Liver (tissue), 9 donors: Measurements from ENCODE around the gene KIF11. TPM values are rescaled to one million over a fixed set of nuclear protein-coding genes. Genes with fewer than 3 reads are reported as not detected.
"Not testable (repeated sequence)": the region's sequence is repeated elsewhere in the genome, so short reads cannot be mapped to it uniquely, and the experiment has no call there.

Source experiments
- DNase-seq: peaks from one replicate; pipeline ENCODE4 v3.0.0-alpha.2; 2017; ENCODE audit warnings: low spot score
- H3K27ac ChIP-seq, 2 donors: one replicate each; pipeline ENCODE4 v1.7.0; 2013; ENCODE audit warnings: inconsistent platforms in 2 of 2, low read length in 2 of 2, control low read depth in 1 of 2, low read depth in 1 of 2, mild to moderate bottlenecking in 1 of 2
- H3K27me3 ChIP-seq, 4 donors: one replicate each; pipeline versions ENCODE4 v1.6.1 to v1.7.0; 2013; ENCODE audit warnings: low read length in 3 of 4, inconsistent platforms in 1 of 4, mild to moderate bottlenecking in 1 of 4, moderate library complexity in 1 of 4; ENCODE audit not compliant: control insufficient read depth in 4 of 4, insufficient read depth in 4 of 4
- H3K36me3 ChIP-seq, 4 donors: one replicate each; pipeline versions ENCODE4 v1.6.1 to v1.7.0; 2013; ENCODE audit warnings: low read length in 3 of 4, mild to moderate bottlenecking in 3 of 4, low read depth in 1 of 4, moderate library complexity in 1 of 4; ENCODE audit not compliant: control insufficient read depth in 4 of 4, insufficient read depth in 3 of 4
- H3K4me1 ChIP-seq, 4 donors: one replicate each; pipeline versions ENCODE4 v1.6.1 to v1.7.0; 2013; ENCODE audit warnings: low read length in 3 of 4, mild to moderate bottlenecking in 3 of 4, moderate library complexity in 1 of 4; ENCODE audit not compliant: control insufficient read depth in 4 of 4, insufficient read depth in 4 of 4
- H3K4me3 ChIP-seq, 3 donors: one replicate each; pipeline versions ENCODE4 v1.6.1 to v1.7.0; 2013; ENCODE audit warnings: low read length in 3 of 3, control low read depth in 1 of 3, low read depth in 1 of 3, mild to moderate bottlenecking in 1 of 3
- H3K9ac ChIP-seq, 2 donors: one replicate each; pipeline ENCODE4 v1.7.0; 2013; ENCODE audit warnings: low read length in 2 of 2, mild to moderate bottlenecking in 2 of 2, moderate library complexity in 2 of 2, control low read depth in 1 of 2, low read depth in 1 of 2
- H3K9me3 ChIP-seq, 4 donors: one replicate each; pipeline versions ENCODE4 v1.6.1 to v1.7.0; 2013; ENCODE audit warnings: low read length in 3 of 4; ENCODE audit not compliant: control insufficient read depth in 4 of 4
- ATF3 ChIP-seq: IDR thresholded peaks from 2 replicates; pipeline ENCODE4 v1.6.1; 2016; ENCODE audit warnings: antibody characterized with exemption
- EGR1 ChIP-seq, 2 donors: IDR thresholded peaks; 2 replicates each; pipeline ENCODE4 v1.6.1; 2016 to 2018; ENCODE audit warnings: antibody characterized with exemption in 2 of 2, low read depth in 2 of 2
- FOXA1 ChIP-seq: IDR thresholded peaks from 2 replicates; pipeline ENCODE4 v1.6.1; 2016; ENCODE audit warnings: antibody characterized with exemption
- FOXA2 ChIP-seq: IDR thresholded peaks from 2 replicates; pipeline ENCODE4 v1.6.1; 2016; ENCODE audit warnings: antibody characterized with exemption
- GABPA ChIP-seq, 2 donors: IDR thresholded peaks in 1 of 2; conservative IDR thresholded peaks in 1 of 2; 2 replicates each; pipeline ENCODE4 v1.6.1; 2016; ENCODE audit warnings: antibody characterized with exemption in 2 of 2, mild to moderate bottlenecking in 1 of 2, moderate library complexity in 1 of 2
- HNF4A ChIP-seq, 2 donors: conservative IDR thresholded peaks; 2 replicates each; pipeline ENCODE4 v1.6.1; 2016; ENCODE audit warnings: antibody characterized with exemption in 2 of 2, mild to moderate bottlenecking in 2 of 2
- JUND ChIP-seq, 2 donors: IDR thresholded peaks; 2 replicates each; pipeline ENCODE4 v1.6.1; 2016; ENCODE audit warnings: antibody characterized with exemption in 2 of 2
- NR2F2 ChIP-seq: IDR thresholded peaks from 2 replicates; pipeline ENCODE4 v1.6.1; 2016; ENCODE audit warnings: antibody characterized with exemption
- RAD21 ChIP-seq, 2 donors: IDR thresholded peaks; 2 replicates each; pipeline ENCODE4 v1.6.1; 2016; ENCODE audit warnings: antibody characterized with exemption in 2 of 2, mild to moderate bottlenecking in 2 of 2
- RXRA ChIP-seq, 2 donors: IDR thresholded peaks; 2 replicates each; pipeline ENCODE4 v1.6.1; 2017 to 2018; ENCODE audit warnings: antibody characterized with exemption in 2 of 2, mild to moderate bottlenecking in 1 of 2
- SP1 ChIP-seq: IDR thresholded peaks from 2 replicates; pipeline ENCODE4 v1.6.1; 2018; ENCODE audit warnings: antibody characterized with exemption, mild to moderate bottlenecking
- TAF1 ChIP-seq: conservative IDR thresholded peaks from 2 replicates; pipeline ENCODE4 v1.6.1; 2016; ENCODE audit warnings: antibody characterized with exemption, mild to moderate bottlenecking
- YY1 ChIP-seq: IDR thresholded peaks from 2 replicates; pipeline ENCODE4 v1.6.1; 2016; ENCODE audit warnings: antibody characterized with exemption, mild to moderate bottlenecking
- ZBTB33 ChIP-seq: IDR thresholded peaks from 2 replicates; pipeline ENCODE4 v1.6.1; 2016; ENCODE audit warnings: antibody characterized with exemption
- WGBS: extraction: QIAGEN DNeasy Blood & Tissue Kit; methylation state at CpG from one replicate; pipeline ENCODE4 v1.1.7; 2013; 5-methylcytosine and 5-hydroxymethylcytosine counted together
- polyA plus RNA-seq, 2 donors: library from polyadenylated mRNA; stranded (reverse) in 1 of 2; unstranded in 1 of 2; fragments of 200-250 nt in 1 of 2; fragments of >200 nt in 1 of 2; fragmentation: Nextera tagmentation in 1 of 2; extraction: Ambion mirVana in 1 of 2; gene quantifications; one replicate each; pipeline versions ENCODE4 v1.2.1 to v1.2.3, GENCODE V29; 2013 to 2015
- total RNA-seq, 2 donors: library from RNA; depleted of rRNA; stranded (reverse); fragments of >200 nt; gene quantifications; one replicate each; pipeline ENCODE4 v1.2.3, GENCODE V29; 2014
- TF ChIP-seq, protein P1 (sequence below): fragments of 150-350 bp; IDR thresholded peaks from 2 replicates; pipeline ENCODE4 v1.5.1; 2017; ENCODE audit warnings: improper control_type of control experiment, low read depth, low read length; ENCODE audit not compliant: missing input control
- TF ChIP-seq, protein P2 (sequence below): IDR thresholded peaks from 2 replicates; pipeline ENCODE4 v1.6.1; 2016; ENCODE audit warnings: antibody characterized with exemption
- donor health status: healthy.
- donor health status: healthy.
- donor health status: healthy.
- donor health status: healthy.
- donor health status: healthy.

The KIF11 gene
- total and polyA plus RNA-seq, 4 donors = 0.25 to 29.2 (median 0.58) TPM

DNA sequence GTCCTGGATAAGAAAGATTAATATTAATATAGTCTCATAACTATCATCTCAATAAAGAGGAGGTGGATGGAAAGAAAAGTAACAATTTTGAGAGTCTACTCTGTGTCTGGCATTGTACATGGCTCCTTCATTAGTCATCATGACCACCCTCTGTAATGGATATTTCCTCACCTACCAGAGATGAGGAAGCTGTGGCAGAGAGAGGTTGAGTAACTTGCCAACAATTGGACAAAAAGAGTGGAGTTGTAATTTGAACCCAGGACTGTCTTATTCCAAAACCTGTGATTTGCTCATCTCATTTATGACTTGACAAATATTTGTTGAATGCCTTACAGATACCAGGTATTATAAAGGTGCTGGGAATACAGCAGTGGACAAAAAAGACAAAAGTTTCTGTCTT lies 17.0 kb upstream of the KIF11 start (continued):
- no peak for TF ChIP-seq HNF4A (conservative IDR thresholded peaks at IDR 0.05)

- H3K9me3 ChIP-seq, H3K36me3 ChIP-seq, H3K27me3 ChIP-seq, H3K4me1 ChIP-seq, H3K9ac ChIP-seq, H3K4me3 ChIP-seq, DNase-seq, H3K27ac ChIP-seq: not testable (repeated sequence)
- 96% methylated on average over 6 of the region's 6 CpGs for WGBS
Measured at GRCh38 chr10:92582347-92582746, 10.6 kb upstream of the KIF11 start.

DNA sequence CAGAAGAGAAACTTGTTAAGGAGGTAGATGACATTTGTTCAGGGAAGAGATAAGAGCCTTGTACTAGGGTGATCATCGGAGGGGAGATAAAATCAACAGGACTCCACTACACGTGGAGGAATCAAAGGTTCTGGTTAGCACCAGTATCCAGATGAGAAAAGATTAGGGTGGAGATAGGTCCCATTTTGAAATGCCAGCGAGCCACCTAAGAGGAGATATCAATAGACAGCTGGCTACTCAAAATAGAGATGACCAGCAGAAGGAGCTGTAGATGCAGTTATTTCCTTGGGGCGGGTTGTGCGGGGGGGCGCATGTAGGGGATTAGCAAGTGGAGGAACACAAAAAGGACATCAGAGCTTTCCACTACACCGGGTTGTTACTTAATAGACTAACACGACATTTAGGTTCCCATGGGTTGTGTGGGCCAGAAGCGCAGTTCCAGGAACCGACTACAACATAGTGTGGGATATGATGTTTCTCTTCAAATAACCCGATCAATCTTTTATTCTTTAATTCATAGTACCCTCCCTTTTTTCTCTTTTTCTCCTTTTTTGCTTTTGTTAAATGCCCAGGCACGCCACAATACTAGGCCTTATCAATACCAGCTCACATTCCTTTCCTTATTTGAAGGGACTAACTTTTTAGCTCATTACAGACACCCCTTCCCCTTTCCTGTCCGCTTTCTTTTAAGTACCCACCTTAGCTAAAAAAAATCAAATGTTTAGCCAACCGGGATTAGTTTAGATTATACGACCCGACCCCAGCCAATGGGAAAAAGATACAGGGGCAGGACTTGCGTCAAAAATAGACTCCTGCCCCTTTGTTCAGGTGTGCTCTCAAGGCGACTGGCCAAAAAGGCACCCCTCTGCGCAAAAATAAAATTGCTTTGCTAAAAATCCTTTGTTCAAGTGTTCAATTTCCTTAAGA lies 2.0 kb upstream of the KIF11 start:
- Histone ChIP-seq H3K36me3 (no peaks in the 10 kb centered on the region), H3K9me3 (no peaks in the 10 kb centered on the region), H3K4me1 (peaks cover 2 to 21% (median 11%) of the 10 kb centered on the region in 4 donors), H3K9ac (peak overlapping the region; percentile 53 to 76), H3K4me3 (peak overlapping the region; percentile 49 to 90 (median 73)), H3K27me3 (no peaks in the 10 kb centered on the region), H3K27ac (peak overlapping the region; percentile 76 to 85)
- no peak for TF ChIP-seq GABPA (IDR thresholded peaks at IDR 0.05 in 1 of 2, conservative IDR thresholded peaks at IDR 0.05 in 1 of 2)
- TF ChIP-seq JUND (IDR thresholded peaks at IDR 0.05) = no peak
- TF ChIP-seq HNF4A (conservative IDR thresholded peaks at IDR 0.05) = no peak
- no peak for TF ChIP-seq TAF1
- no peak for TF ChIP-seq SP1
- TF ChIP-seq FOXA1 = no peak
- TF ChIP-seq, protein P1, sequence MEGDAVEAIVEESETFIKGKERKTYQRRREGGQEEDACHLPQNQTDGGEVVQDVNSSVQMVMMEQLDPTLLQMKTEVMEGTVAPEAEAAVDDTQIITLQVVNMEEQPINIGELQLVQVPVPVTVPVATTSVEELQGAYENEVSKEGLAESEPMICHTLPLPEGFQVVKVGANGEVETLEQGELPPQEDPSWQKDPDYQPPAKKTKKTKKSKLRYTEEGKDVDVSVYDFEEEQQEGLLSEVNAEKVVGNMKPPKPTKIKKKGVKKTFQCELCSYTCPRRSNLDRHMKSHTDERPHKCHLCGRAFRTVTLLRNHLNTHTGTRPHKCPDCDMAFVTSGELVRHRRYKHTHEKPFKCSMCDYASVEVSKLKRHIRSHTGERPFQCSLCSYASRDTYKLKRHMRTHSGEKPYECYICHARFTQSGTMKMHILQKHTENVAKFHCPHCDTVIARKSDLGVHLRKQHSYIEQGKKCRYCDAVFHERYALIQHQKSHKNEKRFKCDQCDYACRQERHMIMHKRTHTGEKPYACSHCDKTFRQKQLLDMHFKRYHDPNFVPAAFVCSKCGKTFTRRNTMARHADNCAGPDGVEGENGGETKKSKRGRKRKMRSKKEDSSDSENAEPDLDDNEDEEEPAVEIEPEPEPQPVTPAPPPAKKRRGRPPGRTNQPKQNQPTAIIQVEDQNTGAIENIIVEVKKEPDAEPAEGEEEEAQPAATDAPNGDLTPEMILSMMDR = peak; percentile 8
- TF ChIP-seq ZBTB33 = no peak
- TF ChIP-seq NR2F2 = no peak
- TF ChIP-seq FOXA2 = no peak
- no peak for TF ChIP-seq ATF3
- TF ChIP-seq EGR1 (IDR thresholded peaks at IDR 0.05; ENCODE audit: low read depth in 2 of 2) = no peak
- no peak for TF ChIP-seq RXRA (IDR thresholded peaks at IDR 0.05)
- TF ChIP-seq YY1 = no peak
- peak; percentile 32 to 37 for TF ChIP-seq RAD21 (IDR thresholded peaks at IDR 0.05)
- TF ChIP-seq, protein P2, sequence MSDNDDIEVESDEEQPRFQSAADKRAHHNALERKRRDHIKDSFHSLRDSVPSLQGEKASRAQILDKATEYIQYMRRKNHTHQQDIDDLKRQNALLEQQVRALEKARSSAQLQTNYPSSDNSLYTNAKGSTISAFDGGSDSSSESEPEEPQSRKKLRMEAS = no peak
- WGBS = 43% methylated on average over 19 of the region's 19 CpGs
- DNase-seq = peak; percentile 45
